ENCODE results near the gene SLC49A4. TPM values are rescaled to one million over a fixed set of nuclear protein-coding genes. Genes with fewer than 3 reads are reported as not detected.

The SLC49A4 gene
- total and polyA plus RNA-seq, 2 experiments from 2014 or later: 39.1 to 59.2 TPM

GRCh38 chr3:122926811-122927210 is 131.9 kb downstream of the SLC49A4 start:
- H3K36me3 ChIP-seq (replicated peaks; ENCODE audit: insufficient read depth, low read depth): no peaks in the 10 kb centered on the region
- H4K20me1 ChIP-seq (ENCODE audit: insufficient read depth, poor library complexity, severe bottlenecking): no peaks in the 10 kb centered on the region
- H3K79me2 ChIP-seq: no peaks in the 10 kb centered on the region
- no peak for DNase-seq (ENCODE audit: low spot score)
- H3K4me2 ChIP-seq: no peak overlapping the region
- H3K4me3 ChIP-seq: no peak overlapping the region
- 97% methylated on average over 3 of the region's 3 CpGs for WGBS (ENCODE audit: low lambda C conversion rate, missing lambda C conversion rate)
- TF ChIP-seq EZH2phosphoT487 (IDR thresholded peaks at IDR 0.05; ENCODE audit: low read depth, severe bottlenecking, unreplicated experiment) (no peak), CTCF (IDR thresholded peaks at IDR 0.05; ENCODE audit: poor library complexity) (no peak), EZH2 (IDR thresholded peaks at IDR 0.05; ENCODE audit: borderline replicate concordance) (no peak)
- H3K27ac ChIP-seq: no peak overlapping the region
- no peaks in the 10 kb centered on the region for H3K9me2 ChIP-seq (replicated peaks; ENCODE audit: insufficient read depth)
- H2AFZ ChIP-seq: no peak overlapping the region
- no peaks in the 10 kb centered on the region for H3K9me3 ChIP-seq (ENCODE audit: low read depth)
- peaks cover 9% of the 10 kb centered on the region for H3K4me1 ChIP-seq (ENCODE audit: insufficient read depth)
- H3K27me3 ChIP-seq: peaks cover 28% of the 10 kb centered on the region

- TF ChIP-seq EZH2 (IDR thresholded peaks at IDR 0.05; ENCODE audit: borderline replicate concordance) (no peak), CTCF (IDR thresholded peaks at IDR 0.05; ENCODE audit: poor library complexity) (no peak), EZH2phosphoT487 (IDR thresholded peaks at IDR 0.05; ENCODE audit: low read depth, severe bottlenecking, unreplicated experiment) (no peak)
- no peak overlapping the region for H3K4me2 ChIP-seq
- peaks cover 6% of the 10 kb centered on the region for H3K4me1 ChIP-seq (ENCODE audit: insufficient read depth)
These were observed 132.9 kb downstream of the SLC49A4 start for GRCh38 chr3:122927726-122928125.

GRCh38 chr3:122928396-122929187 is 133.7 kb downstream of the SLC49A4 start:
- no peak overlapping the region for H3K27ac ChIP-seq
- no peak overlapping the region for H2AFZ ChIP-seq
- H3K36me3 ChIP-seq (replicated peaks; ENCODE audit: insufficient read depth, low read depth): no peaks in the 10 kb centered on the region
- no peaks in the 10 kb centered on the region for H3K9me3 ChIP-seq (ENCODE audit: low read depth)
- DNase-seq (ENCODE audit: low spot score): no peak
- H4K20me1 ChIP-seq (ENCODE audit: insufficient read depth, poor library complexity, severe bottlenecking): no peaks in the 10 kb centered on the region
- H3K4me2 ChIP-seq: no peak overlapping the region
- no peak overlapping the region for H3K4me3 ChIP-seq
- H3K79me2 ChIP-seq: no peaks in the 10 kb centered on the region
- H3K9me2 ChIP-seq (replicated peaks; ENCODE audit: insufficient read depth): no peaks in the 10 kb centered on the region
- TF ChIP-seq EZH2 (IDR thresholded peaks at IDR 0.05; ENCODE audit: borderline replicate concordance) (no peak), CTCF (IDR thresholded peaks at IDR 0.05; ENCODE audit: poor library complexity) (no peak), EZH2phosphoT487 (IDR thresholded peaks at IDR 0.05; ENCODE audit: low read depth, severe bottlenecking, unreplicated experiment) (no peak)
- WGBS (ENCODE audit: low lambda C conversion rate, missing lambda C conversion rate): 90% methylated on average over 24 of the region's 24 CpGs
- peaks cover 6% of the 10 kb centered on the region for H3K4me1 ChIP-seq (ENCODE audit: insufficient read depth)
- H3K27me3 ChIP-seq: peaks cover 10% of the 10 kb centered on the region

More at GRCh38 chr3:122927726-122928125, 132.9 kb downstream of the SLC49A4 start:
- Histone ChIP-seq H3K9me3 (ENCODE audit: low read depth) (no peaks in the 10 kb centered on the region), H2AFZ (no peak overlapping the region), H3K27ac (no peak overlapping the region), H4K20me1 (ENCODE audit: insufficient read depth, poor library complexity, severe bottlenecking) (no peaks in the 10 kb centered on the region), H3K36me3 (replicated peaks; ENCODE audit: insufficient read depth, low read depth) (no peaks in the 10 kb centered on the region), H3K9me2 (replicated peaks; ENCODE audit: insufficient read depth) (no peaks in the 10 kb centered on the region), H3K79me2 (no peaks in the 10 kb centered on the region), H3K4me3 (no peak overlapping the region), H3K27me3 (peaks cover 19% of the 10 kb centered on the region)
- 96% methylated on average over 9 of the region's 10 CpGs for WGBS (ENCODE audit: low lambda C conversion rate, missing lambda C conversion rate)
- no peak for DNase-seq (ENCODE audit: low spot score)

Measured in hepatocyte (in vitro differentiated cells).